GM10847 (cell line): ENCODE results near the gene GNG11.

Experiments used
- POLR2A ChIP-seq: IDR thresholded peaks from 2 replicates; pipeline ENCODE4 v1.6.1; 2011; ENCODE audit not compliant: insufficient read length; ENCODE audit errors: extremely low read depth

The GNG11 gene

GRCh38 chr7:93897680-93898079 is 23.9 kb upstream of the GNG11 start:
- TF ChIP-seq POLR2A, result no peak

- no peak for TF ChIP-seq POLR2A
Measured at GRCh38 chr7:93902777-93903423, 18.6 kb upstream of the GNG11 start.

- TF ChIP-seq POLR2A, result no peak
Measured at GRCh38 chr7:93906267-93906666, 15.3 kb upstream of the GNG11 start, which contains the start of gene GNGT1. Gene GNGT1, plus strand, starts transcription at chr7:93906567. Its CDS starts 180 bp downstream, at chr7:93906747.

- no peak for TF ChIP-seq POLR2A
Measured at GRCh38 chr7:93910076-93910994, 11.2 kb upstream of the GNG11 start.

- TF ChIP-seq POLR2A, result no peak
Measured at GRCh38 chr7:93913197-93913596, 8.3 kb upstream of the GNG11 start.

- TF ChIP-seq POLR2A, result no peak
Measured at GRCh38 chr7:93914581-93915066, 6.9 kb upstream of the GNG11 start.

GRCh38 chr7:93920496-93921182 is 896 bp upstream of the GNG11 start:
- TF ChIP-seq POLR2A, result no peak

- TF ChIP-seq POLR2A, result no peak
Measured at GRCh38 chr7:93921186-93921585, 349 bp upstream of the GNG11 start.

- no peak for TF ChIP-seq POLR2A
Measured at GRCh38 chr7:93923296-93923695, 1.8 kb downstream of the GNG11 start.

GRCh38 chr7:93923942-93924341 is 2.4 kb downstream of the GNG11 start:
- no peak for TF ChIP-seq POLR2A

- no peak for TF ChIP-seq POLR2A
Measured at GRCh38 chr7:93926800-93927199, 5.3 kb downstream of the GNG11 start.

- TF ChIP-seq POLR2A, result no peak
Measured at GRCh38 chr7:93927585-93927984, 6.0 kb downstream of the GNG11 start.

- no peak for TF ChIP-seq POLR2A
Measured at GRCh38 chr7:93931655-93932054, 10.1 kb downstream of the GNG11 start.

GRCh38 chr7:93933156-93933555 is 11.6 kb downstream of the GNG11 start:
- TF ChIP-seq POLR2A, result no peak

- no peak for TF ChIP-seq POLR2A
Measured at GRCh38 chr7:93935102-93935501, 13.6 kb downstream of the GNG11 start.
